Esophagus squamous epithelium (tissue), 5 donors: ENCODE results near the gene ZMPSTE24. TPM values are rescaled to one million over a fixed set of nuclear protein-coding genes. Genes with fewer than 3 reads are reported as not detected.
"Not testable (repeated sequence)": the region's sequence is repeated elsewhere in the genome, so short reads cannot be mapped to it uniquely, and the experiment has no call there.

Experiments
- DNase-seq: peaks from one replicate; lab custom pipeline; 2025; lab: John Stamatoyannopoulos, UW
- H3K27ac ChIP-seq, 4 donors: fragments of 200-600 bp; sonication (generic); one replicate each; pipeline ENCODE4 v1.5.1; 2016 to 2019; ENCODE audit warnings: mild to moderate bottlenecking in 1 of 4
- H3K27me3 ChIP-seq, 4 donors: fragments of 200-600 bp; sonication (generic); 1 replicate in 3 of 4; 2 replicates in 1 of 4; pipeline versions ENCODE4 v1.5.1 to v1.6.0; 2017 to 2021; ENCODE audit warnings: antibody characterized with exemption in 1 of 4
- H3K36me3 ChIP-seq, 3 donors: fragments of 200-600 bp; sonication (generic); one replicate each; pipeline ENCODE4 v1.5.1; 2016 to 2019
- H3K4me1 ChIP-seq, 3 donors: fragments of 200-600 bp; sonication (generic); one replicate each; pipeline ENCODE4 v1.5.1; 2017 to 2019
- H3K4me3 ChIP-seq, 4 donors: fragments of 200-600 bp; sonication (generic); 1 replicate in 3 of 4; 2 replicates in 1 of 4; pipeline ENCODE4 v1.5.1; 2016 to 2019; ENCODE audit warnings: mild to moderate bottlenecking in 2 of 4, moderate library complexity in 1 of 4
- H3K9me3 ChIP-seq, 3 donors: fragments of 200-600 bp; sonication (generic); one replicate each; pipeline ENCODE4 v1.5.1; 2016 to 2019
- POLR2A ChIP-seq, 4 donors: fragments of 450-650 bp; IDR thresholded peaks; one replicate each; pipeline ENCODE4 v1.6.1; 2017; ENCODE audit warnings: antibody characterized with exemption in 4 of 4, mild to moderate bottlenecking in 4 of 4, moderate library complexity in 3 of 4
- WGBS, 2 donors: methylation state at CpG; one replicate each; pipeline ENCODE4 v1.1.5; 2018; 5-methylcytosine and 5-hydroxymethylcytosine counted together
- intact Hi-C: fragments of 100-400 bp; cut with DNase I; formaldehyde crosslinking; loops from one replicate; pipeline ENCODE4 v1.15.0; 2022
- total RNA-seq, 4 donors: library from RNA; depleted of rRNA; stranded (reverse); fragments of >200 nt; gene quantifications; one replicate each; pipeline ENCODE4 v1.1.0, GENCODE V29; 2016
- TF ChIP-seq, protein P1 (sequence below), 6 experiments: fragments of 450-650 bp in 4 of 6; fragments of 200-600 bp in 2 of 6; sonication (generic) in 2 of 6; IDR thresholded peaks; one replicate each; pipeline ENCODE4 v1.5.1; 2016 to 2019; ENCODE audit warnings: antibody characterized with exemption in 6 of 6, mild to moderate bottlenecking in 4 of 6, moderate library complexity in 4 of 6
- donor health status: DM: yes; HTN: yes; CAD: no.

ZMPSTE24 gene
- total RNA-seq, result 10 to 100 TPM; 26.2 to 47.1 (median 39.0) TPM

DNA sequence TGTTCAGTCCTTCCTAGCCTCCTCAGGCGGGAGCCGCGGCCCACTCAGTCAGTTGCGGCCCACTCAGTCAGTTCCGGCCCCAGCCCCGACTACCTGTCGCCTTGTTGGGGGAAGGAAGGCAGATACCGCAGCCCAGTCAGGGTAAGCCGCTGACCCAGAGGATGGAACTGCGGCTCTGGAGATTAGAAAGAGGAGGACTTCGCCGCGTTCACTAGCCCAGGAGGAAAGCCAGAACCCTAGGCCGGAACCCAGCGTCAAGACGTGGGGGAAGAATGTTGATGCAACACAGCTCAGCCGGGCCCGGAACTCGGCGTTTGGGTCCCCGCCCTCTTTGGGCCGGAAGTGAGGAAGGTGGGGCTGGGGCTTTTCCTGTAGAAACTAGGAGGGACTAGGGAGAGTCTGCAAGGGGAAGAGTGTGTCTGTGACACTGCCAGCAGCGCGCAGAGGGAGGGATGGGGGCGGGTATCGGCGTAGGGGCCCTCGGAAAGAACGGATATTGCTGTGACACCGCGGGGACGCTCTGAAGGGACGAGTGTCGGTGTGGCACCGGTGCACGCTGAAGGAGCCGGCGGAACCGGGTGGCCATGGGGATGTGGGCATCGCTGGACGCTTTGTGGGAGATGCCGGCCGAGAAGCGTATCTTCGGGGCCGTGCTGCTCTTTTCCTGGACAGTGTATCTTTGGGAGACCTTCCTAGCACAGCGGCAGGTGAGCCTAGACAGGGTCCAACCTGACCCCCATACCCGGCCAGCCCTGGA lies at the start of gene ZMPSTE24:
Gene ZMPSTE24 (plus strand): TSS at position 549 of the 757 bp plus-strand sequence. CDS start 36 bp downstream, at position 585.
- no peaks in the 10 kb centered on the region for H3K27me3 ChIP-seq
- intact Hi-C loops, result no loop called here
- 0 to 1% methylated on average over 20 to 24 of the region's 48 CpGs for WGBS, 2 donors
- DNase-seq, result peak; percentile 86
- H3K4me1 ChIP-seq, result peaks cover 4 to 53% (median 17%) of the 10 kb centered on the region in 3 donors
- peaks cover 0 to 31% (median 12%) of the 10 kb centered on the region in 3 donors for H3K36me3 ChIP-seq
- no peaks in the 10 kb centered on the region for H3K9me3 ChIP-seq
- H3K27ac ChIP-seq, result peak within 1 kb of the TSS; percentile 95 to 98 (median 96)
- H3K4me3 ChIP-seq, result peak within 1 kb of the TSS; percentile 58 to 97 (median 87)
- TF ChIP-seq, protein P1, sequence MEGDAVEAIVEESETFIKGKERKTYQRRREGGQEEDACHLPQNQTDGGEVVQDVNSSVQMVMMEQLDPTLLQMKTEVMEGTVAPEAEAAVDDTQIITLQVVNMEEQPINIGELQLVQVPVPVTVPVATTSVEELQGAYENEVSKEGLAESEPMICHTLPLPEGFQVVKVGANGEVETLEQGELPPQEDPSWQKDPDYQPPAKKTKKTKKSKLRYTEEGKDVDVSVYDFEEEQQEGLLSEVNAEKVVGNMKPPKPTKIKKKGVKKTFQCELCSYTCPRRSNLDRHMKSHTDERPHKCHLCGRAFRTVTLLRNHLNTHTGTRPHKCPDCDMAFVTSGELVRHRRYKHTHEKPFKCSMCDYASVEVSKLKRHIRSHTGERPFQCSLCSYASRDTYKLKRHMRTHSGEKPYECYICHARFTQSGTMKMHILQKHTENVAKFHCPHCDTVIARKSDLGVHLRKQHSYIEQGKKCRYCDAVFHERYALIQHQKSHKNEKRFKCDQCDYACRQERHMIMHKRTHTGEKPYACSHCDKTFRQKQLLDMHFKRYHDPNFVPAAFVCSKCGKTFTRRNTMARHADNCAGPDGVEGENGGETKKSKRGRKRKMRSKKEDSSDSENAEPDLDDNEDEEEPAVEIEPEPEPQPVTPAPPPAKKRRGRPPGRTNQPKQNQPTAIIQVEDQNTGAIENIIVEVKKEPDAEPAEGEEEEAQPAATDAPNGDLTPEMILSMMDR (IDR thresholded peaks at IDR 0.05), result peak in 1 of 6 experiments; percentile 37
- TF ChIP-seq POLR2A (IDR thresholded peaks at IDR 0.05), result peak in 3 of 4 donors; percentile 21 to 54 (median 41)

DNA sequence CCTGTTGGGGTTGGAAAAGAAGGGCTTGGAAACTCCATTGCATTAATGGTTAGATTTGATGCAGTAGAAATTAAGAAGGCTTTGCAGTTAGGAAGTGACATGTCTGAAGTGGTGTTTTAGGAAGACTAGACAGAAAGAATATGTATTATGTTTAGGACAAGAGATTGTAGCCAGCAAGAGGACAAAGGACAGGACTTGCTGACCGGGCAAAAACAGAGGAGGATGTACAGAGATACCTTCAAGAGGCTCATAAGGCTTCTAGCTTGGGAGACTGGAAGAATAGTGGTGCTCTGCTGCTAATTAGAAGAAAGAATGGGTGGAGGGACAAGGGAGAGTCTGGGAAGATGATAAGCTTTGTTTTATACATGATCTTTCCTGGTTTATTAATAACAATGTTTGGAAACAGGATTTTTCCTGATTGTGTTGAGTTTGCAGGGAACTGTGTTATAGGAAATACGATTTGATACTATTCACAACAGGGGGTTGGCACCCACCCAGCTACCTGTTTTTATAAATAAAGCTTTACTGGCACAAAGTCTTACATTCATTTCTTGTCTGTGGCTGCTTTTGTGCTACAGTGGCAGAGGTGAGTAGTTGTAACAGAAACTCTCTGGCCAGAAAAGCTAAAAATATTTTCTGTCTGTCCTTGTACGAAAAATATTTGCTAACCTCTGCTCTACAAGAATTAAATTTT lies 47.4 kb upstream of the ZMPSTE24 start:
- intact Hi-C loops, result no loop called here

DNA sequence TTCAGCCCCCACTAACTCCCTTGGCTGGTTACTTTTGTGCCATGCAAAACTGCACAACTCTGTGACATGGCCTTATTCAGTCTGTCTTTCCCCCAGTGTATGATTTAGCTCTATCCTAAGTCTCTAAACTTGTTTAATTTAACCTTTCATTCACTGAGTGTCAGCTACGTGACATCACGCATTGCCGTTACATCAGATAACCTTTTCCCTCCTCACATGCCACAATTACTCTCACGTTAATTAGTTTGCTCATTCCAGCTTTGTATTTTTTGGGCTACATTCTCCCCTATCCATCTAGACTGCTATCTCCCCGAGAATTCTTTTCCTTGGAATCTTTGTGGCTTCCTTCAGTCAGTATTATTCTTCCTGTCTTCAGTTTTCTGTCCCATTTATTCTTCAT lies 39.7 kb upstream of the ZMPSTE24 start:
- Histone ChIP-seq H3K4me1 (no peaks in the 10 kb centered on the region), H3K27me3 (no peaks in the 10 kb centered on the region), H3K9me3 (no peaks in the 10 kb centered on the region), H3K4me3 (no peak overlapping the region), H3K36me3 (peaks cover 0 to 58% (median 0%) of the 10 kb centered on the region in 3 donors), H3K27ac (no peak overlapping the region)
- intact Hi-C loops, result no loop called here
- TF ChIP-seq POLR2A (IDR thresholded peaks at IDR 0.05), result no peak
- TF ChIP-seq, protein P1 (IDR thresholded peaks at IDR 0.05), result no peak
- WGBS, 2 donors, result 94% methylated on average over 5 of the region's 5 CpGs
- DNase-seq, result no peak

More for the DNA sequence above, 47.4 kb upstream of the ZMPSTE24 start:
- DNase-seq, result no peak
- Histone ChIP-seq H3K4me3 (no peak overlapping the region), H3K36me3 (peaks cover 0 to 88% (median 5%) of the 10 kb centered on the region in 3 donors), H3K9me3 (no peaks in the 10 kb centered on the region), H3K4me1 (no peaks in the 10 kb centered on the region), H3K27me3 (no peaks in the 10 kb centered on the region), H3K27ac (no peak overlapping the region)
- 80 to 87% methylated on average over 3 of the region's 3 CpGs for WGBS, 2 donors
- no peak for TF ChIP-seq POLR2A (IDR thresholded peaks at IDR 0.05)
- TF ChIP-seq, protein P1 (IDR thresholded peaks at IDR 0.05), result no peak

DNA sequence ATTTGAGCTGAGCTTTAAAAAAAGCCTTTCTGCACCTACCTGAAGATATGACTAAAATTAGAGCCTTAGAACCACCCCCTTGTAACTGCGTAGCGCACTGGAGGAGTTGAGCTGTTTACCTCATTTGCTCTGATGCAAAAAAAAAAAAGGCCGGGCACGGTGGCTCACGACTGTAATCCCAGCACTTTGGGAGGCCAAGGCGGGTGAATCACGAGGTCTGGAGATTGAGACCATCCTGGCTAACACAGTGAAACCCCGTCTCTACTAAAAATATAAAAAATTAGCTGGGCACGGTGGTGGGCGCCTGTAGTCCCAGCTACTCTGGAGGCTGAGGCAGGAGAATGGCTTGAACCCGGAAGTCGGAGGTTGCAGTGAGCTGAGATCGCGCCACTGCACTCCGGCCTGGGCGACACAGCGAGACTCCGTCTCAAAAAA lies 36.5 kb upstream of the ZMPSTE24 start:
- H3K27ac ChIP-seq, H3K4me3 ChIP-seq, intact Hi-C loops, H3K27me3 ChIP-seq, H3K4me1 ChIP-seq, DNase-seq, H3K9me3 ChIP-seq: not testable (repeated sequence)
- peaks cover 0 to 72% (median 0%) of the 10 kb centered on the region in 3 donors for H3K36me3 ChIP-seq
- WGBS, 2 donors, result 91 to 92% methylated on average over 17 to 18 of the region's 18 CpGs

DNA sequence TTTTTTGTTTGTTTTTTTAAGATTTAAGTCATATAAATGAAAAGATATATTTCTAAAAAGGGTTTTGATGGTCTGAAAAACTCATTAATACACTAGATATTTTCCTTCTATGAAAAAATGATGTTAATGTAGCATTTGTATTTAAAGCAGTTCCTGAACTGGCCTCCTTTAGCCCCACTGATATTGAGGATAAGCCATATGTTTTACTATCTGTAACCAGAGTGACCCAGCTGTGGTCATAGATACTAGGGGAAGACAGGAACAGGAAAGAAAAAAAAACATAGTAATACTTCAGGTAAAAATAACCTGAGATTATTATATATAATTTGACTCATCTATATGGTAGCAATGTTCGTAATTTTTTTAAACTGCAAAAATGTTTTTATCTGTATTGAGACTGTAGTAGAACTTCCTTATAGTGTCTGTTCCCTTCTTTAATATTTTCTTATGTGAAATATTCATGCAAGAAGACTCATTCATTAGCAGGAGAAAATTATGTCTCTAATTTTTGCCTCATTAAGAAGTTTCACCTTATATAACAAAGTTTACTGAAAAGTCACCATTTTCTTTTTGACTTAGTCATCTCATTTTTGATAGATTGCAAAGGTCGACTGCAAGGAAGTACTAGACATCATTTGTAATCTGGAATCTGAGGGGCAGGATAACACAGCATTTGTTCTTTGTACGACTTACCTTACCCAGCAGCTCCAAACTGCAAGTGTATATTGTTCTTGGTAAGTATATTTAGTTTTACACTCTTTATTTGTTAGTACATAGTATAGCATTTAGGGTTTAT lies 35.9 kb upstream of the ZMPSTE24 start:
- Histone ChIP-seq H3K9me3 (no peaks in the 10 kb centered on the region), H3K27me3 (no peaks in the 10 kb centered on the region)
- WGBS, 2 donors, result 73 to 81% methylated on average over 3 of the region's 3 CpGs

More for the DNA sequence above, 35.9 kb upstream of the ZMPSTE24 start:
- no peak for DNase-seq
- Histone ChIP-seq H3K4me3 (no peak overlapping the region), H3K4me1 (no peaks in the 10 kb centered on the region), H3K27ac (no peak overlapping the region), H3K36me3 (peaks cover 0 to 73% (median 0%) of the 10 kb centered on the region in 3 donors)
- no peak for TF ChIP-seq POLR2A (IDR thresholded peaks at IDR 0.05)
- TF ChIP-seq, protein P1 (IDR thresholded peaks at IDR 0.05), result no peak
- intact Hi-C loops, result no loop called here
